A549 (cell line): ENCODE data around the gene PTMS. TPM values are rescaled to one million over a fixed set of nuclear protein-coding genes. Genes with fewer than 3 reads are reported as not detected.

Source experiments
- ATAC-seq, 2 experiments: fragments of 200-7000 bp in 1 of 2; fragments of >200 bp in 1 of 2; cut with Nextera tagmentation in 1 of 2; cut with Tn5 transposase in 1 of 2; 3 replicates each; pipeline versions ENCODE4 v1.8.0 to v1.9.1; 2018 to 2020; ENCODE audit warnings: mild to moderate bottlenecking in 1 of 2, moderate library complexity in 1 of 2
- CTCF ChIA-PET: fragments of 300-600 bp; sonication (Branson Sonifier 250); formaldehyde crosslinking; extraction: SDS; loops from one replicate; lab custom pipeline; 2021; ENCODE audit warnings: antibody characterized with exemption, inconsistent platforms; lab: Yijun Ruan, JAX
- POLR2A ChIA-PET: fragments of 350-600 bp; formaldehyde crosslinking; extraction: SDS; loops from one replicate; lab custom pipeline; 2021; ENCODE audit warnings: antibody characterized with exemption, inconsistent platforms; lab: Yijun Ruan, JAX
- DNase-seq, 2 experiments: peaks; one replicate each; pipeline versions ENCODE4 v3.0.0 to v3.0.0-alpha.2; 2011 to 2016; ENCODE audit warnings: low read depth in 1 of 2, low spot score in 1 of 2
- FAIRE-seq: peaks from 2 replicates; lab custom pipeline; 2011; peaks lifted over from hg19 to GRCh38; lab: Jason Lieb, UNC
- H3K27ac ChIP-seq, 2 experiments: fragments of >200 bp; sonication (Bioruptor Twin); formaldehyde crosslinking; 3 replicates each; pipeline ENCODE4 v1.5.1; 2016 to 2017
- H3K4me1 ChIP-seq: fragments of >200 bp; sonication (Bioruptor Twin); formaldehyde crosslinking; 3 replicates; pipeline ENCODE4 v1.6.1; 2016
- H3K4me2 ChIP-seq: fragments of >200 bp; sonication (Bioruptor Twin); formaldehyde crosslinking; 3 replicates; pipeline ENCODE4 v1.6.1; 2016
- H3K4me3 ChIP-seq: fragments of >200 bp; sonication (Bioruptor Twin); formaldehyde crosslinking; 3 replicates; pipeline ENCODE4 v1.5.1; 2016
- H3K9me3 ChIP-seq: fragments of >200 bp; sonication (Bioruptor Twin); formaldehyde crosslinking; 3 replicates; pipeline ENCODE4 v1.6.1; 2016
- EP300 ChIP-seq, 2 experiments: fragments of >200 bp; sonication (Bioruptor Twin); formaldehyde crosslinking; IDR thresholded peaks; 2 replicates in 1 of 2; 3 replicates in 1 of 2; pipeline ENCODE4 v1.6.1; 2016 to 2017
- FOSB ChIP-seq: fragments of 250-450 bp; sonication (Bioruptor Pico); IDR thresholded peaks from 2 replicates; pipeline ENCODE4 v1.5.0; 2020; ENCODE audit warnings: mild to moderate bottlenecking, moderate library complexity
- GATA3 ChIP-seq: IDR thresholded peaks from 2 replicates; pipeline ENCODE4 v1.6.1; 2012; ENCODE audit warnings: borderline replicate concordance
- HOXB5 ChIP-seq: fragments of 250-450 bp; sonication (Bioruptor Pico); IDR thresholded peaks from 2 replicates; pipeline ENCODE4 v1.5.0; 2020; ENCODE audit warnings: mild to moderate bottlenecking, moderate library complexity
- KDM5A ChIP-seq: fragments of 200-600 bp; sonication (generic); IDR thresholded peaks from 2 replicates; pipeline ENCODE4 v1.6.1; 2016; ENCODE audit warnings: antibody characterized with exemption, mild to moderate bottlenecking
- MAFK ChIP-seq: fragments of 450-650 bp; IDR thresholded peaks from 2 replicates; pipeline ENCODE4 v1.6.1; 2014; ENCODE audit not compliant: partially characterized antibody
- MAZ ChIP-seq: fragments of 150-350 bp; IDR thresholded peaks from 2 replicates; pipeline ENCODE4 v1.6.1; 2014; ENCODE audit warnings: antibody characterized with exemption, low read depth, low read length, borderline replicate concordance
- MYC ChIP-seq: IDR thresholded peaks from 2 replicates; pipeline ENCODE4 v1.6.1; 2012; ENCODE audit warnings: mild to moderate bottlenecking, inconsistent platforms, low read length, improper control_type of control experiment, borderline replicate concordance
- NPAS2 ChIP-seq: fragments of 250-450 bp; sonication (Bioruptor Pico); IDR thresholded peaks from 2 replicates; pipeline ENCODE4 v1.8.0; 2022; ENCODE audit warnings: mild to moderate bottlenecking, moderate library complexity, borderline replicate concordance
- NR3C1 ChIP-seq: fragments of >200 bp; sonication (Bioruptor Twin); formaldehyde crosslinking; IDR thresholded peaks from 3 replicates; pipeline ENCODE4 v1.6.1; 2017
- POLR2AphosphoS2 ChIP-seq: conservative IDR thresholded peaks from 2 replicates; pipeline ENCODE4 v1.6.1; 2012; ENCODE audit warnings: low read length, improper control_type of control experiment, inconsistent platforms
- RNF2 ChIP-seq: fragments of 200-600 bp; sonication (generic); IDR thresholded peaks from 2 replicates; pipeline ENCODE4 v1.6.1; 2016; ENCODE audit warnings: low read depth, mild to moderate bottlenecking, antibody characterized with exemption, moderate library complexity, borderline replicate concordance
- SMC3 ChIP-seq: fragments of >200 bp; sonication (Bioruptor Twin); formaldehyde crosslinking; IDR thresholded peaks from 3 replicates; pipeline ENCODE4 v1.6.1; 2018; ENCODE audit warnings: inconsistent platforms
- SREBF2 ChIP-seq: fragments of 450-650 bp; IDR thresholded peaks from 2 replicates; pipeline ENCODE4 v1.6.1; 2014; ENCODE audit warnings: mild to moderate bottlenecking, moderate library complexity
- ZFP36 ChIP-seq: fragments of 450-650 bp; IDR thresholded peaks from 2 replicates; pipeline ENCODE4 v1.6.1; 2014; ENCODE audit warnings: borderline replicate concordance; ENCODE audit not compliant: partially characterized antibody
- ZNF302 ChIP-seq: fragments of 250-450 bp; sonication (Bioruptor Pico); IDR thresholded peaks from 2 replicates; pipeline ENCODE4 v1.9.0; 2021; ENCODE audit warnings: inconsistent platforms, mild to moderate bottlenecking, moderate library complexity
- WGBS: methylation state at CpG from one replicate; pipeline ENCODE4 v1.1.6; 2017; ENCODE audit errors: missing lambda C conversion rate; 5-methylcytosine and 5-hydroxymethylcytosine counted together
- polyA plus RNA-seq, 4 experiments: library from polyadenylated mRNA; depleted of rRNA in 3 of 4; stranded (reverse); fragments of >200 nt; fragmentation: RNase III in 1 of 4; extraction: RNeasy Plus Mini Kit Qiagen cat#74134 plus additional on column Dnase treatment in 1 of 4; gene quantifications; 2 replicates in 3 of 4; 3 replicates in 1 of 4; pipeline ENCODE4 v1.2.3, GENCODE V29; 2011 to 2017
- TF ChIP-seq, protein P1 (sequence below): fragments of 250-450 bp; sonication (Bioruptor Pico); IDR thresholded peaks from 2 replicates; pipeline ENCODE4 v1.5.0; 2020; ENCODE audit warnings: low read depth, mild to moderate bottlenecking, moderate library complexity
- TF ChIP-seq, protein P2 (sequence below): fragments of 150-350 bp; IDR thresholded peaks from 2 replicates; pipeline ENCODE4 v1.6.1; 2014; ENCODE audit warnings: low read depth, mild to moderate bottlenecking, low read length
- TF ChIP-seq, protein P3 (sequence below): IDR thresholded peaks from 2 replicates; pipeline ENCODE4 v1.6.1; 2012; ENCODE audit warnings: low read depth, borderline replicate concordance
- TF ChIP-seq, protein P4 (sequence below): fragments of 450-650 bp; IDR thresholded peaks from 2 replicates; pipeline ENCODE4 v1.6.1; 2014; ENCODE audit warnings: antibody characterized with exemption
- TF ChIP-seq, protein P5 (sequence below): fragments of 250-450 bp; sonication (Bioruptor Pico); IDR thresholded peaks from 2 replicates; pipeline ENCODE4 v1.5.0; 2021; ENCODE audit warnings: mild to moderate bottlenecking, moderate library complexity, borderline replicate concordance
- TF ChIP-seq, protein P6 (sequence below): fragments of 200-600 bp; sonication (generic); IDR thresholded peaks from 2 replicates; pipeline ENCODE4 v1.6.1; 2016; ENCODE audit warnings: antibody characterized with exemption, mild to moderate bottlenecking, moderate library complexity
- TF ChIP-seq, protein P7 (sequence below): IDR thresholded peaks from 2 replicates; pipeline ENCODE4 v1.6.1; 2012

The PTMS gene
- polyA plus RNA-seq, 2 of the 4 experiments (the other 2 are of a cell fraction) = 391 to 1,195 TPM

DNA sequence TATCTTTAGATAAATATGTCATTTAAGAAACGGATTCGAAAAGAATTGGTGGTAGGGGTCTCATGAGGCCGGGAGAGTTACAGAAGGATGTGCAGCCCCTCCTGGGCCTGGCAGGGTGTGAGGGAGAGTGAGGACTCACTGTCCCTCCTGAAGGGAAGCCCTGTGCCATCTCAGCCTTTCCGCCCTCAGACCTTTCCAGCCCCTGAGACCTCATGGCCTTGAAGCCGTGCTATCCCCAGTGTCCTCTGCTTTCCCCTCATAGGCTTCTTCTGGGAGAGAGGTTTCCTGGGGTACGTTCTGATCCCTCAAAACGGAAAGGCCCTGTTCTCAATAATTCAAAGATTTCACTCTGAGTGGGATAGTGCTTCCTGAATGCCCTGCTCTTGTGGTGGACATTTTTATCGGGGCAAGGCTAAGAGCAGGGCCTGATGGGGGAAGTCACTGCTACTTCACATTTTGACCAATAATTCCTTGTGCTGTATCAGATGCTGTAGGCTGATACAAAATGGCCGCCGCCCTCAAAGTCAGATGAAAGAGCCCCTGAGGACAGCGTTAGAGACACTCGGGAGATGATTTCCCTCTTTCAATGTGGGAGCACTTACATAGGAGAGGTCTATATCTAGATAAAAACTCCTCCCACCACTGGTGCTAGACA, 24.5 kb downstream of the PTMS start:
- POLR2A ChIA-PET = no interaction called here
- DNase-seq (no peak), ATAC-seq (no peak), FAIRE-seq (no peak)
- CTCF ChIA-PET = interaction anchor here (1.4 to 26.0 kb wide), 6 partner anchors 9 to 45 kb away, joined by 3 to 670 read pairs (median 14); partner anchors contain the start of genes GPR162, MLF2, P3H3 and PTMS
- no peak overlapping the region for H3K27ac ChIP-seq
- no peaks in the 10 kb centered on the region for H3K4me1 ChIP-seq
- TF ChIP-seq MAZ (no peak), NR3C1 (no peak), ZFP36 (no peak), EP300 (IDR thresholded peaks at IDR 0.05) (no peak), SREBF2 (no peak), MYC (no peak), GATA3 (no peak), HOXB5 (CRISPR knock-in tag) (no peak)
- TF ChIP-seq, protein P1, sequence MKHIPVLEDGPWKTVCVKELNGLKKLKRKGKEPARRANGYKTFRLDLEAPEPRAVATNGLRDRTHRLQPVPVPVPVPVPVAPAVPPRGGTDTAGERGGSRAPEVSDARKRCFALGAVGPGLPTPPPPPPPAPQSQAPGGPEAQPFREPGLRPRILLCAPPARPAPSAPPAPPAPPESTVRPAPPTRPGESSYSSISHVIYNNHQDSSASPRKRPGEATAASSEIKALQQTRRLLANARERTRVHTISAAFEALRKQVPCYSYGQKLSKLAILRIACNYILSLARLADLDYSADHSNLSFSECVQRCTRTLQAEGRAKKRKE (CRISPR knock-in tag) = no peak
- TF ChIP-seq, protein P2, sequence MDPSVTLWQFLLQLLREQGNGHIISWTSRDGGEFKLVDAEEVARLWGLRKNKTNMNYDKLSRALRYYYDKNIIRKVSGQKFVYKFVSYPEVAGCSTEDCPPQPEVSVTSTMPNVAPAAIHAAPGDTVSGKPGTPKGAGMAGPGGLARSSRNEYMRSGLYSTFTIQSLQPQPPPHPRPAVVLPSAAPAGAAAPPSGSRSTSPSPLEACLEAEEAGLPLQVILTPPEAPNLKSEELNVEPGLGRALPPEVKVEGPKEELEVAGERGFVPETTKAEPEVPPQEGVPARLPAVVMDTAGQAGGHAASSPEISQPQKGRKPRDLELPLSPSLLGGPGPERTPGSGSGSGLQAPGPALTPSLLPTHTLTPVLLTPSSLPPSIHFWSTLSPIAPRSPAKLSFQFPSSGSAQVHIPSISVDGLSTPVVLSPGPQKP = no peak
- no peak overlapping the region for H3K4me2 ChIP-seq
- H3K4me3 ChIP-seq = no peak overlapping the region
- no peaks in the 10 kb centered on the region for H3K9me3 ChIP-seq
- WGBS = 82% methylated on average over 12 of the region's 12 CpGs

DNA sequence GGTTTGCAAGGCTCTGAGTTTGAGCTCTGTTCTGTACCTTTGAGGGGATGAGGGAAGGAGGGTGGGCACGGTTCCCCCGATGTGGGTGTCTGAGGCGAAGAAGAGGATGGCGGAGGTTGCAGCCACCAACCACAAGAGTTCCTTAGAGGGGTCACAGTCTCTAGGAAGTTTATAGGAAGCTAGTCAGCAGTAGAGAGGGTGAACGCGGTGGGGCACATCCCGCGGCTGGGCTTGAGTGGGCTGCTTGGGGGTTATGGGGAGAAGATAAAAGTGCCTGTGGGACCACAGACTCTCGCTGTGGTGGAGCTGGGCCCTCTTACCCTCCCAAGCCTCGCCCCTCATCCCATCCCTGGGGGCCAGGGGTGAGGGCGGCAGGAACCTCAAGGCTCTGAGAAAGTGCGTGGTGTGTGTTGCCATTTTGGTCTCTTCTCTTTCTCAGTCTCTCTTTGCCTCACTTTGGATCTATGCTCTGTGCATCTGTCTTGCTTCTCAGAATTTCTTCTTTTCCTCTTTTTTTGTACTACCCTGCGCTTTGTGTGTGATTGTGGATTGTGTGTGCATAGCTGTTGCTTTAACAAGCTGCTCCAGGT, 25.9 kb downstream of the PTMS start:
- CTCF ChIA-PET = interaction anchor here (0.5 to 3.8 kb wide), 17 partner anchors 9 to 245 kb away, joined by 3 to 18 read pairs (median 4); partner anchors contain the start of genes MLF2 and PTMS

More for the DNA sequence above, 25.9 kb downstream of the PTMS start:
- no peaks in the 10 kb centered on the region for H3K9me3 ChIP-seq
- POLR2A ChIA-PET = no interaction called here
- H3K4me1 ChIP-seq = no peaks in the 10 kb centered on the region
- ATAC-seq (no peak), FAIRE-seq (no peak), DNase-seq (no peak)
- WGBS = 81% methylated on average over 13 of the region's 13 CpGs
- TF ChIP-seq NPAS2 (CRISPR knock-in tag) (no peak), POLR2AphosphoS2 (no peak), MAFK (no peak), FOSB (CRISPR knock-in tag) (no peak), RNF2 (no peak), NR3C1 (no peak), ZNF302 (CRISPR knock-in tag) (no peak), KDM5A (no peak), SMC3 (no peak)
- TF ChIP-seq, protein P3, sequence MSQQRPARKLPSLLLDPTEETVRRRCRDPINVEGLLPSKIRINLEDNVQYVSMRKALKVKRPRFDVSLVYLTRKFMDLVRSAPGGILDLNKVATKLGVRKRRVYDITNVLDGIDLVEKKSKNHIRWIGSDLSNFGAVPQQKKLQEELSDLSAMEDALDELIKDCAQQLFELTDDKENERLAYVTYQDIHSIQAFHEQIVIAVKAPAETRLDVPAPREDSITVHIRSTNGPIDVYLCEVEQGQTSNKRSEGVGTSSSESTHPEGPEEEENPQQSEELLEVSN = no peak
- TF ChIP-seq, protein P4, sequence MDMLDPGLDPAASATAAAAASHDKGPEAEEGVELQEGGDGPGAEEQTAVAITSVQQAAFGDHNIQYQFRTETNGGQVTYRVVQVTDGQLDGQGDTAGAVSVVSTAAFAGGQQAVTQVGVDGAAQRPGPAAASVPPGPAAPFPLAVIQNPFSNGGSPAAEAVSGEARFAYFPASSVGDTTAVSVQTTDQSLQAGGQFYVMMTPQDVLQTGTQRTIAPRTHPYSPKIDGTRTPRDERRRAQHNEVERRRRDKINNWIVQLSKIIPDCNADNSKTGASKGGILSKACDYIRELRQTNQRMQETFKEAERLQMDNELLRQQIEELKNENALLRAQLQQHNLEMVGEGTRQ = no peak
- TF ChIP-seq, protein P5, sequence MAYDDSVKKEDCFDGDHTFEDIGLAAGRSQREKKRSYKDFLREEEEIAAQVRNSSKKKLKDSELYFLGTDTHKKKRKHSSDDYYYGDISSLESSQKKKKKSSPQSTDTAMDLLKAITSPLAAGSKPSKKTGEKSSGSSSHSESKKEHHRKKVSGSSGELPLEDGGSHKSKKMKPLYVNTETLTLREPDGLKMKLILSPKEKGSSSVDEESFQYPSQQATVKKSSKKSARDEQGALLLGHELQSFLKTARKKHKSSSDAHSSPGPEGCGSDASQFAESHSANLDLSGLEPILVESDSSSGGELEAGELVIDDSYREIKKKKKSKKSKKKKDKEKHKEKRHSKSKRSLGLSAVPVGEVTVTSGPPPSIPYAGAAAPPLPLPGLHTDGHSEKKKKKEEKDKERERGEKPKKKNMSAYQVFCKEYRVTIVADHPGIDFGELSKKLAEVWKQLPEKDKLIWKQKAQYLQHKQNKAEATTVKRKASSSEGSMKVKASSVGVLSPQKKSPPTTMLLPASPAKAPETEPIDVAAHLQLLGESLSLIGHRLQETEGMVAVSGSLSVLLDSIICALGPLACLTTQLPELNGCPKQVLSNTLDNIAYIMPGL = no peak
- TF ChIP-seq, protein P6, sequence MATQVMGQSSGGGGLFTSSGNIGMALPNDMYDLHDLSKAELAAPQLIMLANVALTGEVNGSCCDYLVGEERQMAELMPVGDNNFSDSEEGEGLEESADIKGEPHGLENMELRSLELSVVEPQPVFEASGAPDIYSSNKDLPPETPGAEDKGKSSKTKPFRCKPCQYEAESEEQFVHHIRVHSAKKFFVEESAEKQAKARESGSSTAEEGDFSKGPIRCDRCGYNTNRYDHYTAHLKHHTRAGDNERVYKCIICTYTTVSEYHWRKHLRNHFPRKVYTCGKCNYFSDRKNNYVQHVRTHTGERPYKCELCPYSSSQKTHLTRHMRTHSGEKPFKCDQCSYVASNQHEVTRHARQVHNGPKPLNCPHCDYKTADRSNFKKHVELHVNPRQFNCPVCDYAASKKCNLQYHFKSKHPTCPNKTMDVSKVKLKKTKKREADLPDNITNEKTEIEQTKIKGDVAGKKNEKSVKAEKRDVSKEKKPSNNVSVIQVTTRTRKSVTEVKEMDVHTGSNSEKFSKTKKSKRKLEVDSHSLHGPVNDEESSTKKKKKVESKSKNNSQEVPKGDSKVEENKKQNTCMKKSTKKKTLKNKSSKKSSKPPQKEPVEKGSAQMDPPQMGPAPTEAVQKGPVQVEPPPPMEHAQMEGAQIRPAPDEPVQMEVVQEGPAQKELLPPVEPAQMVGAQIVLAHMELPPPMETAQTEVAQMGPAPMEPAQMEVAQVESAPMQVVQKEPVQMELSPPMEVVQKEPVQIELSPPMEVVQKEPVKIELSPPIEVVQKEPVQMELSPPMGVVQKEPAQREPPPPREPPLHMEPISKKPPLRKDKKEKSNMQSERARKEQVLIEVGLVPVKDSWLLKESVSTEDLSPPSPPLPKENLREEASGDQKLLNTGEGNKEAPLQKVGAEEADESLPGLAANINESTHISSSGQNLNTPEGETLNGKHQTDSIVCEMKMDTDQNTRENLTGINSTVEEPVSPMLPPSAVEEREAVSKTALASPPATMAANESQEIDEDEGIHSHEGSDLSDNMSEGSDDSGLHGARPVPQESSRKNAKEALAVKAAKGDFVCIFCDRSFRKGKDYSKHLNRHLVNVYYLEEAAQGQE = no peak
- TF ChIP-seq, protein P7, sequence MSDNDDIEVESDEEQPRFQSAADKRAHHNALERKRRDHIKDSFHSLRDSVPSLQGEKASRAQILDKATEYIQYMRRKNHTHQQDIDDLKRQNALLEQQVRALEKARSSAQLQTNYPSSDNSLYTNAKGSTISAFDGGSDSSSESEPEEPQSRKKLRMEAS = no peak
- no peak overlapping the region for H3K4me3 ChIP-seq
- H3K27ac ChIP-seq = no peak overlapping the region
- no peak overlapping the region for H3K4me2 ChIP-seq
